ENCODE results near the gene TOP3B.

DNA sequence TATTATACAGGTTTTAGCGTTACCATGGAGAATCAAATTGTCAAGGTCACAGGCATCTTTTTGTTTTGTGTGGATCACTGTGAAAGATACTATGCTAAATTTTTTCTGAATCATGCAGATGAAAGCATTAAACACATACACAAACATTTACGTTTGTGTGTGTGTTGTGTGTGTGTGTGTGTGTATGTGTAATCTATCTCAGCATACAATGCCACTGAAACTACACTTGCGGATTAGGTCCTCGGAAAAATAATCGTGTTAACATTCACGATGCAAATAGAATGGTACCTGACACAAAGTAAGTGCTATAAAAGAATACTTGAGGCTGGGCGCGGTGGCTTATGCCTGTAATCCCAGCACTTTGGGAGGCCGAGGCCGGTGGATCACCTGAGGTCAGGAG lies 41.9 kb upstream of the TOP3B start:
- TF ChIP-seq, protein P1, sequence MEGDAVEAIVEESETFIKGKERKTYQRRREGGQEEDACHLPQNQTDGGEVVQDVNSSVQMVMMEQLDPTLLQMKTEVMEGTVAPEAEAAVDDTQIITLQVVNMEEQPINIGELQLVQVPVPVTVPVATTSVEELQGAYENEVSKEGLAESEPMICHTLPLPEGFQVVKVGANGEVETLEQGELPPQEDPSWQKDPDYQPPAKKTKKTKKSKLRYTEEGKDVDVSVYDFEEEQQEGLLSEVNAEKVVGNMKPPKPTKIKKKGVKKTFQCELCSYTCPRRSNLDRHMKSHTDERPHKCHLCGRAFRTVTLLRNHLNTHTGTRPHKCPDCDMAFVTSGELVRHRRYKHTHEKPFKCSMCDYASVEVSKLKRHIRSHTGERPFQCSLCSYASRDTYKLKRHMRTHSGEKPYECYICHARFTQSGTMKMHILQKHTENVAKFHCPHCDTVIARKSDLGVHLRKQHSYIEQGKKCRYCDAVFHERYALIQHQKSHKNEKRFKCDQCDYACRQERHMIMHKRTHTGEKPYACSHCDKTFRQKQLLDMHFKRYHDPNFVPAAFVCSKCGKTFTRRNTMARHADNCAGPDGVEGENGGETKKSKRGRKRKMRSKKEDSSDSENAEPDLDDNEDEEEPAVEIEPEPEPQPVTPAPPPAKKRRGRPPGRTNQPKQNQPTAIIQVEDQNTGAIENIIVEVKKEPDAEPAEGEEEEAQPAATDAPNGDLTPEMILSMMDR (IDR thresholded peaks at IDR 0.05): no peak
- TF ChIP-seq, protein P2, sequence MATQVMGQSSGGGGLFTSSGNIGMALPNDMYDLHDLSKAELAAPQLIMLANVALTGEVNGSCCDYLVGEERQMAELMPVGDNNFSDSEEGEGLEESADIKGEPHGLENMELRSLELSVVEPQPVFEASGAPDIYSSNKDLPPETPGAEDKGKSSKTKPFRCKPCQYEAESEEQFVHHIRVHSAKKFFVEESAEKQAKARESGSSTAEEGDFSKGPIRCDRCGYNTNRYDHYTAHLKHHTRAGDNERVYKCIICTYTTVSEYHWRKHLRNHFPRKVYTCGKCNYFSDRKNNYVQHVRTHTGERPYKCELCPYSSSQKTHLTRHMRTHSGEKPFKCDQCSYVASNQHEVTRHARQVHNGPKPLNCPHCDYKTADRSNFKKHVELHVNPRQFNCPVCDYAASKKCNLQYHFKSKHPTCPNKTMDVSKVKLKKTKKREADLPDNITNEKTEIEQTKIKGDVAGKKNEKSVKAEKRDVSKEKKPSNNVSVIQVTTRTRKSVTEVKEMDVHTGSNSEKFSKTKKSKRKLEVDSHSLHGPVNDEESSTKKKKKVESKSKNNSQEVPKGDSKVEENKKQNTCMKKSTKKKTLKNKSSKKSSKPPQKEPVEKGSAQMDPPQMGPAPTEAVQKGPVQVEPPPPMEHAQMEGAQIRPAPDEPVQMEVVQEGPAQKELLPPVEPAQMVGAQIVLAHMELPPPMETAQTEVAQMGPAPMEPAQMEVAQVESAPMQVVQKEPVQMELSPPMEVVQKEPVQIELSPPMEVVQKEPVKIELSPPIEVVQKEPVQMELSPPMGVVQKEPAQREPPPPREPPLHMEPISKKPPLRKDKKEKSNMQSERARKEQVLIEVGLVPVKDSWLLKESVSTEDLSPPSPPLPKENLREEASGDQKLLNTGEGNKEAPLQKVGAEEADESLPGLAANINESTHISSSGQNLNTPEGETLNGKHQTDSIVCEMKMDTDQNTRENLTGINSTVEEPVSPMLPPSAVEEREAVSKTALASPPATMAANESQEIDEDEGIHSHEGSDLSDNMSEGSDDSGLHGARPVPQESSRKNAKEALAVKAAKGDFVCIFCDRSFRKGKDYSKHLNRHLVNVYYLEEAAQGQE (IDR thresholded peaks at IDR 0.05; ENCODE audit: insufficient read depth in 1 of 2, low read depth in 2 of 2, low read length in 1 of 2): no peak
- no peak for TF ChIP-seq POLR2AphosphoS5 (IDR thresholded peaks at IDR 0.05; ENCODE audit: low read depth, low read length)
- no peak for TF ChIP-seq SIN3A (IDR thresholded peaks at IDR 0.05; ENCODE audit: borderline replicate concordance, insufficient read depth, low read depth, low read length)
